Stimulated activated memory B cell treated with anti-CD40 and anti-IgM and Interleukin-4, amounts not matched to agents 10 μg/mL and 1 μg/mL and 100 μg/mL, for 72 hours (primary cell): ENCODE data around the gene C12orf57.

Experiments
- ATAC-seq: fragments of 150-1000 bp; cut with Tn5 transposase; 2 replicates; pipeline ENCODE4 v1.10.0; 2021
- H3K27ac Mint-ChIP-seq: one replicate; pipeline ENCODE4 v1.8.0; 2022; ENCODE audit warnings: mild to moderate bottlenecking, mixed read lengths
- H3K27me3 Mint-ChIP-seq: one replicate; pipeline ENCODE4 v1.8.0; 2022; ENCODE audit warnings: mixed read lengths
- H3K36me3 Mint-ChIP-seq: one replicate; pipeline ENCODE4 v1.8.0; 2022; ENCODE audit warnings: mixed read lengths
- H3K4me1 Mint-ChIP-seq: one replicate; pipeline ENCODE4 v1.8.0; 2022; ENCODE audit warnings: mixed read lengths
- H3K4me3 Mint-ChIP-seq: one replicate; pipeline ENCODE4 v1.8.0; 2022; ENCODE audit warnings: mild to moderate bottlenecking, moderate library complexity, mixed read lengths
- H3K9me3 Mint-ChIP-seq: one replicate; pipeline ENCODE4 v1.8.0; 2022; ENCODE audit warnings: mixed read lengths

Gene C12orf57

DNA sequence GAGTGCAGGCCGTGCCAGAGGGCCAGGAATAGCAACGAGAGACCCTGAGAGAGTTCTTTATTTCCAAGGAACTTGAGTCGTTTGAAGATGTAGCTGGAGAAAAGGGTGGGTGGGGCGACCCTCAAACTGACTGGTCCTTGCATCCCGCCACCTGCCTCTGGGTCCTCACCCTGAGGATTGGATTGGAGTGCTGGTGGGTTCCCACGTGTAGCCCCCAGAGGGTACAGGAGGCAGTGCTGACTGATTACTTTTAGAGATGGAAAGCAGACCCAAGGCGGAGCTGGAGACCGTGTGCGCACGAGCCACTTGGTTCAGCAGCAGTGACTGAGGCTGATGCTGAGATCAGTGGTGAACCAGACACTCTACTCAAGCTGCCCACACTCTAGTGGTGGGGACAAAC lies 33.8 kb downstream of the C12orf57 start:
- no peak overlapping the region for H3K27ac Mint-ChIP-seq
- peaks cover 19% of the 10 kb centered on the region for H3K4me1 Mint-ChIP-seq
- no peaks in the 10 kb centered on the region for H3K27me3 Mint-ChIP-seq
- no peak for ATAC-seq
- H3K9me3 Mint-ChIP-seq, result no peaks in the 10 kb centered on the region
- no peak overlapping the region for H3K4me3 Mint-ChIP-seq
- H3K36me3 Mint-ChIP-seq, result peaks cover 57% of the 10 kb centered on the region

DNA sequence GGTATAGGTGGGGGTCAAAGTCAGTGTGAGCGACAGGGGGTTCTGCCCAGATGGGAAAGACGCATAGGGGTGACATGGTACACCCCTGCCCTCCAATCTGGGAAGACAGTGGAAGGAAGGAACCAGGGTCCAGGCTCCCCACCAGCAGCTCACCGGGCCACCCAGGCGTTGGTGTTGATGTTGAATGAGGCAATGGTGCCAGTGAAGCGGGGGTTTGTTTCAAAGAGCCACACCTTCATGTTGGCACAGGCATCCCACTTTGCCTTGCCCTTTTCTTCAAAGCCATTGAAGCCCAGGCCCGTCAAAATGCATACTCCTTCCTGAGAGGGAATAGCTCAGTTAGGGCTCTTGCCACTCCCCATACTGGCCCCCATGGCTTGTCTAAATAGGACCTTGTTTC lies 34.4 kb downstream of the C12orf57 start:
- ATAC-seq, result no peak
- Mint-ChIP-seq H3K27me3 (no peaks in the 10 kb centered on the region), H3K4me1 (peaks cover 14% of the 10 kb centered on the region), H3K36me3 (peaks cover 62% of the 10 kb centered on the region), H3K9me3 (no peaks in the 10 kb centered on the region), H3K27ac (peak overlapping the region; percentile 68), H3K4me3 (no peak overlapping the region)

DNA sequence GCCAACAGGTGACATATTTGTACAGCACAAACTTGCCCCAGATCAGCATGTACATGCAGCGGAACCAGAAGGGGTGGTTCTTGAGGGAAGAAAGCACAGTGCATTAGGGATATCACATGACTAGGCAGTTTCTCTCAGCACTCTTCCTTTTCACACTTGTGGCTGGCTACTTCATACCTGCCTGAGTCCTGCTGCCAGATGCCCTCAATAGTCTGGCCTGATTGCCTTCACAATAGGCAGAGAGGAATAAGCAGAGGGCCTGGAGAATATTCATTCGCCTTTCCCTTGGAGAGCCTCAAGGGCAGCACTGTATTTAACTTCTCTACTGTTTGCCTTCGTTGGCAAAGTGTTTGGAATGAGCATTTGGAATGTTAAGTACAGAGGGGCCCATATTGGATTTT lies 34.8 kb downstream of the C12orf57 start:
- Mint-ChIP-seq H3K36me3 (peaks cover 66% of the 10 kb centered on the region), H3K4me3 (no peak overlapping the region), H3K27ac (peak overlapping the region; percentile 68), H3K9me3 (no peaks in the 10 kb centered on the region), H3K27me3 (no peaks in the 10 kb centered on the region), H3K4me1 (peaks cover 10% of the 10 kb centered on the region)
- ATAC-seq, result no peak

DNA sequence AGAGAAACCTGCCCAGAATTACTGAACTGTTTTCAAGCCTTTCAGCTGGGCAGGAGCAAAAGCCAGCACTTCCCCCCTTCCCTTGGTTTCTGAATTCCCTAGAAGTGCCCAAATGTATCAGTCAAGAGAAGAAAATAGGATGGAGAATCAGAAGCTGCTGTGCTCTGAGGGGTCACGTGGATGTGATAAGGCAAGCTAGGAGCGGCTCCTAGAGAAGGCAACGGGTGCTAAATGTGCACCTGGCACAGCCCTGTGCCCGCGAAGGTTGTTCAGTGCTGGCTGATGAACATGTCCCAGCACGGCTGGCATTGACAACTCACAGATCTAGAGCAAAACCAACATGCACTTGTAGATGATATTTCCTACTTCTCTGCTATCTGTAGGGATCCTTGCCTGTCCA lies 35.2 kb downstream of the C12orf57 start:
- Mint-ChIP-seq H3K27ac (peak overlapping the region; percentile 68), H3K4me1 (peaks cover 6% of the 10 kb centered on the region), H3K36me3 (peaks cover 67% of the 10 kb centered on the region), H3K9me3 (no peaks in the 10 kb centered on the region), H3K27me3 (no peaks in the 10 kb centered on the region), H3K4me3 (no peak overlapping the region)
- ATAC-seq, result no peak

DNA sequence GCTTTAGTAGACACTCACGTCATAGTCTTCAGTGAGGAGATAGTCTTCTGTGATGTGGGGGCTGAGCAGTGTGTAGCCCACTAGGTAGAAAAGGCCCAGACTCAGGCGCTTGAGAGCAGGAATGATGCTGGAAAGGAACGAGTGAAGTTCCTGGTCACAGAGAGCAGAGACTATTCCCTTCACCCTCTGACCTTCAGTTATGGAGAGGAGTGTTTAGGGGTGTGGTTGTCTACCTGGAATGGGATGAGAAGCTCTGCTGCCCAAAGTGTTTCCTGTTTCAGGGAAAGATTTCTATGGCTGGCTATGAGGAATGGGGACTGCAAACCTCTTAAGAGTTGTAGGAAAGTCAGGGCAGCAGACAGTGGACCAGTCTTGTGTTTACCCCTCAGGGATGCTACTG lies 35.6 kb downstream of the C12orf57 start:
- no peaks in the 10 kb centered on the region for H3K27me3 Mint-ChIP-seq
- peaks cover 5% of the 10 kb centered on the region for H3K4me1 Mint-ChIP-seq
- peak overlapping the region; percentile 68 for H3K27ac Mint-ChIP-seq
- H3K36me3 Mint-ChIP-seq, result peaks cover 65% of the 10 kb centered on the region
- no peak overlapping the region for H3K4me3 Mint-ChIP-seq
- ATAC-seq, result no peak
- no peaks in the 10 kb centered on the region for H3K9me3 Mint-ChIP-seq

DNA sequence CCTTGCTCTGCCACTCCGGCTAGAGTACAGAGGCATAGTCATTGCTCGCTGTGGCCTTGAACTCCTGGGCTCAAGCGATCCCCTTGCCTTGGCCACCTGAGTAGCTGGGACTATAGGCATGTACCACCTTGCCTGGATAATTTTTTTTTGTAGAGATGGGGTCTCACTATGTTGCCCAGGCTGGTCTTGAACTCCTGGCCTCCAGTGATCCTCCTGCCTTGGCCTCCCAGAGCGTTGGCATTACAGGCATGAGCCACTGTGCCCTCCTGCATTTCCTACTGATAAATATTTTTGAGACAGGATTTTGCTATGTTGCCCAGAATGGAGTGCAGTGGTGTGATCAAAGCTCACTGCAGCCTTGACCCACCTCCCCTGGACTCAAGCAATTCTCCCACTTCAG lies 36.3 kb downstream of the C12orf57 start:
- no peaks in the 10 kb centered on the region for H3K27me3 Mint-ChIP-seq
- H3K36me3 Mint-ChIP-seq, result peaks cover 61% of the 10 kb centered on the region
- no peak overlapping the region for H3K27ac Mint-ChIP-seq
- peaks cover 5% of the 10 kb centered on the region for H3K4me1 Mint-ChIP-seq
- no peak for ATAC-seq
- H3K9me3 Mint-ChIP-seq, result no peaks in the 10 kb centered on the region
- no peak overlapping the region for H3K4me3 Mint-ChIP-seq

DNA sequence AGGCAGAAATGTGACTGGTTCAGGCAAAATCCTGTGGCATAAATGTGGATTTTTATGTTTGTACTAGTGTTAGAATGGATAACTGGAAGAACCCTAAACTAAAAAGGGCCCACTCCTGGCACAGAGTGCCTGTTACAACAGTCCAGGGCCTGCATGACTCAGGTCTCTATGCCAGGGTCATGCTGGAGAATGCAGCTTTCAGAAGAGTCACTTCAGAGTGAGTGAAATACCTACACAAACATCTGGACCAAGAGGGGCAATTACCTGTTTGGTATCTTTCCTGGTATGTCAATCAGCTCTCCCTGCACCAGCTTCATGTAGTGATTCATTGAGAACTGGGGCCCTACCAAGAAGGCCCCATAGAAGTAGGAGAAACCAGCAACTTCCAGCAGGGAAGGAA lies 36.9 kb downstream of the C12orf57 start:
- Mint-ChIP-seq H3K9me3 (no peaks in the 10 kb centered on the region), H3K4me1 (peaks cover 4% of the 10 kb centered on the region), H3K4me3 (no peak overlapping the region), H3K27ac (no peak overlapping the region), H3K27me3 (no peaks in the 10 kb centered on the region), H3K36me3 (peaks cover 60% of the 10 kb centered on the region)
- ATAC-seq, result no peak

DNA sequence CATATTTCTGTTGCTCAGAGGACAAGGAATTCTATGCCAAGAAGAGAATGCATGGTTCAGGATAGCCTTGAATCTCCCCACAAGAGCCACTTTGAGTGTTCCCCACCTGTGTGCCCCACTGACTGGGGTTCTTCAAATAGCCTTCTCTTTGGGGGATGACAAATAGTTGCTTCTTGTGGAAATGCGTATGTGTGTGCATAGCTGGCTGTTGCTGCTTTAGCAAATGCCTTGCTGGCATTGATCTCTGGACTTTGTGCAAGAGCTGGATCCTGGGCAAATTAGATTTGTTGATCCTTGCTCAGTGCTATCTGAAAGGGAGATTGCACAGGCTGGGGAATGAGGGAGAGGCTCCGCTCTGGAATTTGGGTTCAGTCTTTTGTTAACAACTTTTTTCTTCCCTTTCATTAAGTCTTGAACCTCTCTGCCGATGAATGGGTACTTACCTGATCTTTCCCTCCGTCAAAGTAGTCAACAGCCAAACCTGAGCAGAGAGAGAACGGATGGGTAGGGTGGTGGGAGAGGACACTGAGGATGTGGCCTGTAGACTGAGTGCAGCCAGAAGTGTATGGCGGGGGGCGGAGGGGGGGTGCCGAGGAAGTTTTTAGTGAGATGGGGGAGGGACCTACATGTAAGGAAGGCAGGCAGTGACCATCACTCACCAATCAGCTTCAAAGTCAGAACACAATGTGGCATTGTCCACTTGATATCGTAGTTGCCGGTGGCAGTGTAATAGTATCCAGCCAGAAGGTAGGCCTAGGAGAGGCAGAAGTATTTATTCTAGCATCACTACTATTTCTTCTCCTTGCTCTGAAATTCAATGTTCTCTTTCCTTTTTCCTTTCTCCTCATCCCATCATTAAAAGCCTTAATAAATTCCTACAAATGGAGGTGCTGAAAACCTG lies 37.6 kb downstream of the C12orf57 start:
- H3K4me3 Mint-ChIP-seq, result no peak overlapping the region
- no peak overlapping the region for H3K27ac Mint-ChIP-seq
- H3K27me3 Mint-ChIP-seq, result no peaks in the 10 kb centered on the region
- no peak for ATAC-seq
- H3K36me3 Mint-ChIP-seq, result peaks cover 55% of the 10 kb centered on the region
- no peaks in the 10 kb centered on the region for H3K9me3 Mint-ChIP-seq
- no peaks in the 10 kb centered on the region for H3K4me1 Mint-ChIP-seq

DNA sequence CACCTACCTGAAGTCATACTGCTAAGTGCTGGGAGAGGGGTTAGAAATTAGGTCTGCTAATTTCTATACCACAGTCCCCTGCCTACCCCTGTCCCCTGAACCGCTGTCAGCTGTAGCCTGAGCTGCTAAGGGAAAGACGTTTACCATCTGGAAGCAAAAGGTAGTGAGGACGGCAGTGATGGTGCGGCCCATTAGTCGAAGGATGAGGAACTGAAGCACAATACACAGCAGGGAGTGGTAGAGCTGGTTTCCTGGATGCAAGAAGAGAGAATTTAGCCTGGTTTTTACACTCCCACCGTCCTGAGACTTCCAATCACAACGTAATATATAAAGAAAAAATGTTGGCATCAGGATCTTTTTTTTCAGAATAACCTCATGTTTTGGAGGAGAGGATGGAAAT lies 38.7 kb downstream of the C12orf57 start:
- no peak overlapping the region for H3K4me3 Mint-ChIP-seq
- no peaks in the 10 kb centered on the region for H3K4me1 Mint-ChIP-seq
- no peaks in the 10 kb centered on the region for H3K27me3 Mint-ChIP-seq
- H3K9me3 Mint-ChIP-seq, result no peaks in the 10 kb centered on the region
- H3K36me3 Mint-ChIP-seq, result peaks cover 52% of the 10 kb centered on the region
- no peak for ATAC-seq
- H3K27ac Mint-ChIP-seq, result no peak overlapping the region

DNA sequence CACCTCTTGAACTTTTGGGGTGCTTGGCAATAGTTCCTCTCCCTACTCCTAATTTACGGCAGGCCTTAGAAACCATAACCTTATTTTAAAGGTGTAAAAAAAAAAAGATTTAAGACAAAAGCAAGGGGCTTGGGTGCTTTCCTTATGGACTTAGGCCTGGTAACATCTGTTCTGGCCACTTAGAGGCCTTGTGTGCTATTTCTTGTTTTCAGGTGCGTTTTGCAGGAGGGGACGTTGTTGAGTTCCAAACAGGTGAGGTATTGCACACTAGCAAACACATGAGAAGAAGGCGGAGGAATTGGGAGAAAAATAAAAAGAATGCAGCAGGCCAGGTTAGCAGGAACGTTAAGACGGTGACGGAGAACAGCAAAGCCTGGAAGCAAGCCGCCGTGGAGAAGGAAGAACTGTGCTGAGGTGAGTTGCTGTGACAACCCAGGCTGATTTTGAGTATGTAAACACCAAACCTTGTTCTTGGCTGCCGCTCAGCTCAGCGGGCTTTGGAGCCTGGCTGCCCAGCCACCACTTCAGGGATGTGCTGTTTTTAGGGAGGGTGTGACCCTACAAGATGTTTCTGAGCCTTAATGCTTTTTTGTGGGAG lies 44.2 kb downstream of the C12orf57 start:
- peaks cover 27% of the 10 kb centered on the region for H3K36me3 Mint-ChIP-seq
- H3K9me3 Mint-ChIP-seq, result no peaks in the 10 kb centered on the region
- H3K4me3 Mint-ChIP-seq, result no peak overlapping the region
- H3K27me3 Mint-ChIP-seq, result no peaks in the 10 kb centered on the region
- H3K4me1 Mint-ChIP-seq, result no peaks in the 10 kb centered on the region
- H3K27ac Mint-ChIP-seq, result no peak overlapping the region
- ATAC-seq, result no peak
